Left lung (tissue), 10 donors: ENCODE data around the gene CALN1. TPM values are rescaled to one million over a fixed set of nuclear protein-coding genes. Genes with fewer than 3 reads are reported as not detected.
A peak's percentile ranks its signal among the peaks of the same experiment; 100 is the strongest.

Experiments
- ATAC-seq: fragments of 200-7000 bp; cut with Tn5 transposase; one replicate; pipeline ENCODE4 v1.9.1; 2020; ENCODE audit warnings: moderate library complexity
- DNase-seq, 4 donors: peaks; one replicate each; pipeline ENCODE4 v3.0.0-alpha.2; 2013 to 2020
- H3K27ac ChIP-seq, 2 donors: fragments of 200-600 bp; sonication (generic) in 1 of 2; one replicate each; pipeline versions ENCODE4 v1.5.0 to v1.8.0; 2020 to 2021
- H3K27me3 ChIP-seq, 2 donors: fragments of 200-600 bp; sonication (generic) in 1 of 2; one replicate each; pipeline versions ENCODE4 v1.5.0 to v1.8.0; 2020 to 2021
- H3K36me3 ChIP-seq, 2 donors: fragments of 200-600 bp; sonication (generic) in 1 of 2; one replicate each; pipeline versions ENCODE4 v1.5.0 to v1.8.0; 2020 to 2021
- H3K4me1 ChIP-seq, 2 donors: fragments of 200-600 bp; one replicate each; pipeline ENCODE4 v1.8.0; 2021
- H3K4me3 ChIP-seq, 2 donors: fragments of 200-600 bp; sonication (generic) in 1 of 2; one replicate each; pipeline versions ENCODE4 v1.5.0 to v1.8.0; 2020 to 2021; ENCODE audit warnings: mild to moderate bottlenecking in 1 of 2
- H3K9me3 ChIP-seq, 2 donors: fragments of 200-600 bp; sonication (generic) in 1 of 2; one replicate each; pipeline versions ENCODE4 v1.5.0 to v1.8.0; 2020 to 2021
- intact Hi-C, 2 donors: fragments of 100-400 bp; cut with DNase I; formaldehyde crosslinking; loops; one replicate each; pipeline versions ENCODE4 v1.11.2 to v1.14.2; 2022
- polyA plus RNA-seq, 6 donors: library from polyadenylated mRNA; unstranded; fragments of 120-200 nt; gene quantifications; one replicate each; pipeline ENCODE4 v1.2.1, GENCODE V29; 2013; ENCODE audit not compliant: insufficient read length in 6 of 6
- total RNA-seq, 2 donors: library from RNA; stranded (reverse); fragmentation: NEBNext Ultra II Directional; extraction: Animal tissue kit (Norgen Biotek cat#: 25700); gene quantifications; one replicate each; pipeline ENCODE4 v1.2.1, GENCODE V29; 2021
- TF ChIP-seq, protein P1 (sequence below), 2 donors: fragments of 200-600 bp; sonication (generic) in 1 of 2; IDR thresholded peaks; one replicate each; pipeline versions ENCODE4 v1.5.0 to v1.8.0; 2021; ENCODE audit warnings: antibody characterized with exemption in 2 of 2
- donor health status: DM: no; HTN: yes; CAD: no.
- donor health status: DM: no; HTN: no; CAD: no.

The CALN1 gene
- total and polyA plus RNA-seq, 8 donors: 0.10 to 0.52 (median 0.26) TPM; not detected in 2

DNA sequence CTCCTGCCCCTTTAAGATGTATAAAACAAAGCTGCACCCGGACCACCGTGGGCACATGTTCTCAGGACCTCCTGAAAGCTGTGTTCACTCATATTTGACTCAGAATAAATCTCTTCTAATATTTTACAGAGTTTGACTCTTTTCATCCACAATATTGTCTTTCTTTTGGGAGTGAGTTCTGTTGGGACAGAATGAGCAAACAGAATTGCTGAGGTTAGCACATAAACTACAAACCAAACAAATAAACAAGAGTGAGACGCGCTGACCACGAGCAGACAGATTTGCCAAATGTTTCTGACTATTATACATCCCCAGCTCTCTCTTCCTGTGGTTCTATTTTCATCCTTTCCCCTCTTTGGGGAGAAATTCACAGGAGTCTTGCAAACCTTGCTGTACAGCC, 526.7 kb downstream of the CALN1 start:
- TF ChIP-seq, protein P1, sequence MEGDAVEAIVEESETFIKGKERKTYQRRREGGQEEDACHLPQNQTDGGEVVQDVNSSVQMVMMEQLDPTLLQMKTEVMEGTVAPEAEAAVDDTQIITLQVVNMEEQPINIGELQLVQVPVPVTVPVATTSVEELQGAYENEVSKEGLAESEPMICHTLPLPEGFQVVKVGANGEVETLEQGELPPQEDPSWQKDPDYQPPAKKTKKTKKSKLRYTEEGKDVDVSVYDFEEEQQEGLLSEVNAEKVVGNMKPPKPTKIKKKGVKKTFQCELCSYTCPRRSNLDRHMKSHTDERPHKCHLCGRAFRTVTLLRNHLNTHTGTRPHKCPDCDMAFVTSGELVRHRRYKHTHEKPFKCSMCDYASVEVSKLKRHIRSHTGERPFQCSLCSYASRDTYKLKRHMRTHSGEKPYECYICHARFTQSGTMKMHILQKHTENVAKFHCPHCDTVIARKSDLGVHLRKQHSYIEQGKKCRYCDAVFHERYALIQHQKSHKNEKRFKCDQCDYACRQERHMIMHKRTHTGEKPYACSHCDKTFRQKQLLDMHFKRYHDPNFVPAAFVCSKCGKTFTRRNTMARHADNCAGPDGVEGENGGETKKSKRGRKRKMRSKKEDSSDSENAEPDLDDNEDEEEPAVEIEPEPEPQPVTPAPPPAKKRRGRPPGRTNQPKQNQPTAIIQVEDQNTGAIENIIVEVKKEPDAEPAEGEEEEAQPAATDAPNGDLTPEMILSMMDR (IDR thresholded peaks at IDR 0.05): no peak
- Histone ChIP-seq H3K36me3 (no peaks in the 10 kb centered on the region), H3K27me3 (no peaks in the 10 kb centered on the region), H3K4me1 (no peaks in the 10 kb centered on the region), H3K27ac (no peak overlapping the region), H3K9me3 (peaks cover 0 to 15% of the 10 kb centered on the region in 2 donors), H3K4me3 (no peak overlapping the region)
- DNase-seq (no peak), ATAC-seq (no peak)
- intact Hi-C loops: no loop called here

DNA sequence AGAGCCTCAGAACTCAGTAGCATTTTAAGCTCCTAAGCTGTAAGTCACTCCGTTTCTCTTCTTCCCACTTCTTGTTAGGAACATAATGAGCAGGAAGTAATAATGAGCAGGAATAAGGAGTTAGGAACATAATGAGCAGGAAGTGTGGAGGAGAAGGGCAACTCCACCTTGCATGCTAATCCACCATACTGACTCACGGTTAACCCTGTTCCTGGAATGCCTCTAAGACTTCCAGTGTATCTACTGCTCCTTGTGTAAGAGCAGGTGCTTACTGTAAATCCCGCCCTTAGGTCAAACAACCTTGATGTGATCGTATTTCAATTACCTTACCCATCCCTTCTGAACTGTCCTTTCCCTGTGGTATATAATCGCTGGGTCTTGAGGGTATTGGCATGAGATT, 528.7 kb downstream of the CALN1 start:
- no peak overlapping the region for H3K4me3 ChIP-seq
- ATAC-seq (no peak), DNase-seq (no peak)
- no peak overlapping the region for H3K27ac ChIP-seq
- H3K27me3 ChIP-seq: no peaks in the 10 kb centered on the region
- H3K9me3 ChIP-seq: peaks cover 0 to 11% of the 10 kb centered on the region in 2 donors
- intact Hi-C loops: no loop called here
- no peaks in the 10 kb centered on the region for H3K36me3 ChIP-seq
- TF ChIP-seq, protein P1 (IDR thresholded peaks at IDR 0.05): no peak
- no peaks in the 10 kb centered on the region for H3K4me1 ChIP-seq

DNA sequence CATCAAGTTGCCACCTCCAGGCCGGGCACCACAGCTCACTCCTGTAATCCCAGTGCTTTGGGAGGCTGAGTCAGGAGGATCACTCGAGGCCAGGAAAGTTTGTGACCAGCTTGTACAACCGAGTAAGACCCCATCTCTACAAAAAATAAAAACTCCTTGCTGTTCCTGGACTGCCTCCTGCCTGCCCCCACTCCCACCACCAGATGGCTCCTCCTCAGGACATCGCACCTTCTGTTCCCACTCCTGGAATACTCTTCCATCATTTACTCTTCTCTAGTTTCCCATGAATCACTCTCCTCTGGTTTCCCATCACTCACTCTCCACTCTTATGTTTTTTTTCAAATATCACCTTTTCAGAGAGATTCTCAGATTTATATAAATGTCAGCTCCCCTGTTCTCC, 540.7 kb downstream of the CALN1 start:
- H3K27me3 ChIP-seq: no peaks in the 10 kb centered on the region
- H3K9me3 ChIP-seq: peaks cover 0 to 4% of the 10 kb centered on the region in 2 donors
- no peak overlapping the region for H3K27ac ChIP-seq
- intact Hi-C loops: no loop called here
- DNase-seq (no peak), ATAC-seq (no peak)
- TF ChIP-seq, protein P1 (IDR thresholded peaks at IDR 0.05): no peak
- H3K4me1 ChIP-seq: no peaks in the 10 kb centered on the region
- no peak overlapping the region for H3K4me3 ChIP-seq
- H3K36me3 ChIP-seq: no peaks in the 10 kb centered on the region

DNA sequence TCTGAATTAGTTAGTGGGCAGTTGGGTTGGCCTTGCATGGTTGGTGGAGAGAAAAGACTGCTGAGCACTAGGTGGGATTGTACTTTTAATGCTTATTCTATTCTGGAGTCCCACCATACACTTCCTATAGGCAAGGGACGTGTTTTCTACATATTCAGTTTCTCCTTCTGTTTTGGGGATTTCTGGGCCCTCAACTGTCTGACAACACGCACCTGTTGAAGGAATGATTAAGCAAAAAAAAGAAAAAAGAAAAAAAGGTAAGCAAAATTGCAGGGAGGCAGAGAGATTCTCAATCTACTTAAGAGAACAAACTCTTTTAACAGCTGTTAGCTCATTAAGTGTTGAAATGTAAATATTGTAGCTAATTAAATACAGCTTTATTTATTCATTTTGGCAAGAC, 541.3 kb downstream of the CALN1 start:
- intact Hi-C loops: no loop called here
- H3K36me3 ChIP-seq: no peaks in the 10 kb centered on the region
- ATAC-seq (no peak), DNase-seq (no peak)
- no peaks in the 10 kb centered on the region for H3K27me3 ChIP-seq
- no peak overlapping the region for H3K27ac ChIP-seq
- no peak overlapping the region for H3K4me3 ChIP-seq
- peaks cover 0 to 1% of the 10 kb centered on the region in 2 donors for H3K9me3 ChIP-seq
- H3K4me1 ChIP-seq: no peaks in the 10 kb centered on the region
- TF ChIP-seq, protein P1 (IDR thresholded peaks at IDR 0.05): no peak

DNA sequence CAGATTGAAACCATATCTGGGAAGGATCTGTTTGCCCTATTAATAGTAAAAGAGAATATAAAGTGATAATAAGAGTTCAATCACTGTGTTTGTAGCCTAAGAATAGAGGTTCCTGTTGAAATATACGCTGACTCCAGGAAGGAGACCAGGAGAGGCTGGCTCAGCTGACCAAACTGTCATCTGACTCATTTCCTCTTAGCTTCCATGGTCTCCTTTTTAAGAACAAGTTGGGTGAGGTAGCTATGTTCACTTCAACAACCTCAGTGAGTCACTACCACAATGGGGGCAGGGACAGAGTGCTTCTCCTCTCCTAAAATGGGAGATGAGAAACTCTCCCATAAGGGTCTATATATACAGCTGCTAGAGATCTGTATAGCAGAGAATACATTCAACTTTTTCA, 543.3 kb downstream of the CALN1 start:
- DNase-seq: no peak
- intact Hi-C loops: no loop called here
- no peaks in the 10 kb centered on the region for H3K36me3 ChIP-seq
- no peaks in the 10 kb centered on the region for H3K4me1 ChIP-seq
- no peak overlapping the region for H3K4me3 ChIP-seq
- ATAC-seq: peak; percentile 53
- no peak overlapping the region for H3K27ac ChIP-seq
- no peaks in the 10 kb centered on the region for H3K27me3 ChIP-seq
- TF ChIP-seq, protein P1 (IDR thresholded peaks at IDR 0.05): no peak
- H3K9me3 ChIP-seq: peaks cover 0 to 4% of the 10 kb centered on the region in 2 donors
